GM12891 (cell line): ENCODE measurements around the gene USH1C.

ENCODE experiments used
- DNase-seq: peaks from one replicate; pipeline ENCODE4 v3.0.0; 2011; ENCODE audit warnings: low spot score; ENCODE audit not compliant: insufficient read length
- FAIRE-seq: peaks from 2 replicates; lab custom pipeline; 2011; peaks lifted over from hg19 to GRCh38; lab: Jason Lieb, UNC
- PAX5 ChIP-seq: IDR thresholded peaks from 2 replicates; pipeline ENCODE4 v1.6.1; 2011; ENCODE audit warnings: low read length, moderate library complexity, mild to moderate bottlenecking; ENCODE audit not compliant: insufficient read depth, severe bottlenecking
- POLR2A ChIP-seq: IDR thresholded peaks from 2 replicates; pipeline ENCODE4 v1.6.1; 2011; ENCODE audit warnings: low read depth, low read length, control low read depth
- POLR2AphosphoS5 ChIP-seq: IDR thresholded peaks from 2 replicates; pipeline ENCODE4 v1.6.1; 2011; ENCODE audit warnings: low read depth, low read length, control low read depth
- POU2F2 ChIP-seq: IDR thresholded peaks from 2 replicates; pipeline ENCODE4 v1.6.1; 2011; ENCODE audit warnings: low read depth, mild to moderate bottlenecking, control low read depth, low read length, moderate library complexity
- SPI1 ChIP-seq: IDR thresholded peaks from 2 replicates; pipeline ENCODE4 v1.6.1; 2011; ENCODE audit warnings: low read depth, low read length, control low read depth
- TAF1 ChIP-seq: IDR thresholded peaks from 2 replicates; pipeline ENCODE4 v1.6.1; 2011; ENCODE audit warnings: low read depth, low read length, control low read depth

Gene USH1C

GRCh38 chr11:17508791-17509190, 35.4 kb downstream of the USH1C start:
- no peak for TF ChIP-seq TAF1
- FAIRE-seq (no peak), DNase-seq (no peak)

GRCh38 chr11:17508306-17508705, 35.9 kb downstream of the USH1C start:
- DNase-seq, result no peak
- FAIRE-seq, result no peak

GRCh38 chr11:17507773-17508172, 36.4 kb downstream of the USH1C start:
- FAIRE-seq, result no peak
- DNase-seq, result no peak
- TF ChIP-seq POLR2A (no peak), PAX5 (no peak), SPI1 (no peak), TAF1 (no peak)

More at GRCh38 chr11:17508306-17508705, 35.9 kb downstream of the USH1C start:
- TF ChIP-seq PAX5 (no peak), POU2F2 (no peak), POLR2AphosphoS5 (no peak), POLR2A (no peak), SPI1 (no peak), TAF1 (no peak)

- no peak for TF ChIP-seq POLR2A
- TF ChIP-seq POU2F2, result no peak
- TF ChIP-seq PAX5, result no peak
- no peak for TF ChIP-seq POLR2AphosphoS5
- no peak; the same call in 1 of the 2 replicates for TF ChIP-seq SPI1
- TF ChIP-seq TAF1, result no peak
- DNase-seq, result peak; percentile 37
- peak; percentile 55 for FAIRE-seq
Observed at GRCh38 chr11:17506942-17507341, 37.3 kb downstream of the USH1C start.

- no peak for DNase-seq
- no peak for FAIRE-seq
- no peak for TF ChIP-seq POLR2A
- TF ChIP-seq TAF1, result no peak
- TF ChIP-seq POLR2AphosphoS5, result no peak
- TF ChIP-seq PAX5, result no peak
- no peak for TF ChIP-seq SPI1
- no peak for TF ChIP-seq POU2F2
Observed at GRCh38 chr11:17506314-17506713, 37.9 kb downstream of the USH1C start.

GRCh38 chr11:17505146-17505545, 39.1 kb downstream of the USH1C start:
- no peak for TF ChIP-seq PAX5
- TF ChIP-seq POU2F2, result no peak
- no peak for TF ChIP-seq POLR2AphosphoS5
- no peak for TF ChIP-seq POLR2A
- no peak for TF ChIP-seq SPI1
- no peak for TF ChIP-seq TAF1
- DNase-seq (no peak), FAIRE-seq (no peak)

DNA sequence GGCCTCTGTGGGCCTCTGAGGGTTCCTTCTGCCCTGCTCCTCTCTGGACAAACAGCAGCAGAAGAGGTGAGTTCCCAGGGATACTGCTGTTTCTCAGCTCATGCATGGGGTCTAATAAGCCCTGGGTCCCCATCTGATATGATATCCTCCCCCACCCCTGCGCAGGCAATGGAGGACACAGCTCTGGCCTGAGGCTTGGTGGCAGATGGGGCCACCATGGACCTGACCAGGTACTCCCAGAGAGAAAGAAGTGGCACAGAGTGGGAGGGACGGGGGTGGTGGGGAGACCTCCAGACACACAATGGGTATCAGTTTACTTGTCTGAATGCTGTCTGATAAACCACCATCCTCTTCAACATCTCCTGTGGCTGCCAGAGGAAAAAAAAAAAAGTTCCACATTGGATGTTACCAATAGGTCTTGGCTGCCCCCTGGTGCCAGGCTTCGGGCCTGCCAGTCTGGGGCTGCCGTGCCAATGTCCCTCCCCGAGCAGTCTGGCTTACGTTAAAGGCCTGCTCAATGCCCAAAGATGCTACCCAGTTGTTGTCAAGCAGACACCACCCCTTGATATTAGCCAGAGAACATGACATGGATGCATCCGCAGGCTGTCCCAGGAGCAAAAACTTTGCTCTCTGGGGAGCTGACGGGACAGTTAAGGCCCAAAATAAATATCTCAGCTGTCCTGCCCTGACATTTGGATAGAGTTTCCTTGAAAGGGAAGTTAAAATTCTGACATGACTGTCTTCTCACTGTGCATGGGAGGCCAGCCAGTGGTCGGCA, 39.7 kb downstream of the USH1C start:
- no peak for TF ChIP-seq PAX5
- no peak for TF ChIP-seq TAF1
- no peak for TF ChIP-seq POLR2A
- no peak for TF ChIP-seq SPI1
- no peak for TF ChIP-seq POU2F2
- TF ChIP-seq POLR2AphosphoS5, result no peak
- peak; percentile 90 for FAIRE-seq
- peak; percentile 71 for DNase-seq

- DNase-seq (no peak), FAIRE-seq (no peak)
- TF ChIP-seq POLR2AphosphoS5 (no peak), PAX5 (no peak), POLR2A (no peak), TAF1 (no peak), SPI1 (no peak), POU2F2 (no peak)
Observed at GRCh38 chr11:17502630-17503029, 41.6 kb downstream of the USH1C start.

- TF ChIP-seq SPI1 (no peak), POLR2A (no peak), POLR2AphosphoS5 (no peak), POU2F2 (no peak), TAF1 (no peak), PAX5 (no peak)
- DNase-seq (no peak), FAIRE-seq (no peak)
Observed at GRCh38 chr11:17500673-17501072, 43.5 kb downstream of the USH1C start.

DNA sequence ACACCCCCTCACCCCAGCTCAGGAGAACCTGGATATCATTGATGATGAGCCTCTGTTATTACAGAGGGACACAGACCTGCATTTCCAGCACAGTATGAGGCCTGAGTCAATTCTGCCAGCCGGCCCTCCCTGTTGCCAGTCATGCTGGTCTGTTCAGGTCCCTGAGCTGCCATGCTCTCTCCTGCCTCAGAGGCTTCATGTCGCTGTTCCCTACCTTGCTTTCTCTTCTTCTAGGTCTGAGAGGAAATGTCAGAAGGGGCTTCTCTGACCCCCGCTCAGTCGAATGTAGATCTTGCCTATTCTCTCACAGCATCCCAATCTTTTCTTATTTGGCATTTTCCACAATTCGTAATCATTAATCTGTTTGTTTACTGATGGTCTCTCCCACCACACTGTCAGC, 45.7 kb downstream of the USH1C start:
- FAIRE-seq (no peak), DNase-seq (no peak)
- TF ChIP-seq POU2F2 (no peak), PAX5 (no peak), POLR2A (no peak), POLR2AphosphoS5 (no peak), SPI1 (no peak), TAF1 (no peak)
